HG02943 (cell line): ENCODE measurements around the gene RPL32.

Experiments used
- ATAC-seq: cut with Tn5 transposase; IDR thresholded peaks from one replicate; pipeline ENCODE4 v1.9.1; 2021; ENCODE audit warnings: mild to moderate bottlenecking, low read depth, moderate library complexity; ENCODE audit not compliant: unreplicated experiment

Gene RPL32

GRCh38 chr3:12833222-12834161, 7.9 kb downstream of the RPL32 start:
- no peak for ATAC-seq

- ATAC-seq: no peak
Observed at GRCh38 chr3:12832350-12833221, 8.8 kb downstream of the RPL32 start.

GRCh38 chr3:12831301-12831866, 10.0 kb downstream of the RPL32 start:
- no peak for ATAC-seq

GRCh38 chr3:12830785-12831156, 10.6 kb downstream of the RPL32 start:
- ATAC-seq: no peak

- ATAC-seq: no peak
Observed at GRCh38 chr3:12829886-12830784, 11.2 kb downstream of the RPL32 start.

GRCh38 chr3:12829404-12829803, 12.0 kb downstream of the RPL32 start:
- ATAC-seq: no peak

- no peak for ATAC-seq
Observed at GRCh38 chr3:12828751-12829150, 12.6 kb downstream of the RPL32 start.

- ATAC-seq: no peak
Observed at GRCh38 chr3:12825156-12825555, 16.2 kb downstream of the RPL32 start.

GRCh38 chr3:12824299-12824698, 17.1 kb downstream of the RPL32 start:
- ATAC-seq: no peak

- ATAC-seq: no peak
Observed at GRCh38 chr3:12822725-12823373, 18.5 kb downstream of the RPL32 start.

GRCh38 chr3:12818773-12819172, 22.6 kb downstream of the RPL32 start:
- ATAC-seq: no peak

GRCh38 chr3:12818273-12818672, 23.1 kb downstream of the RPL32 start:
- ATAC-seq: no peak

- ATAC-seq: no peak
Observed at GRCh38 chr3:12817343-12817710, 24.0 kb downstream of the RPL32 start.

- no peak for ATAC-seq
Observed at GRCh38 chr3:12816521-12817342, 24.6 kb downstream of the RPL32 start.

GRCh38 chr3:12815719-12816118, 25.6 kb downstream of the RPL32 start:
- no peak for ATAC-seq

GRCh38 chr3:12815078-12815477, 26.3 kb downstream of the RPL32 start:
- ATAC-seq: no peak

- ATAC-seq: no peak
Observed at GRCh38 chr3:12813967-12814366, 27.4 kb downstream of the RPL32 start.

- no peak for ATAC-seq
Observed at GRCh38 chr3:12812812-12813211, 28.6 kb downstream of the RPL32 start.

GRCh38 chr3:12810961-12811360, 30.4 kb downstream of the RPL32 start:
- ATAC-seq: no peak
